CD4-positive, alpha-beta T cell treated with Interleukin-10 for 1 hour (primary cell): ENCODE results near the gene TSPAN5.

ENCODE experiments used
- DNase-seq: peaks from one replicate; pipeline ENCODE4 v3.0.0-alpha.2; 2020

TSPAN5 gene

DNA sequence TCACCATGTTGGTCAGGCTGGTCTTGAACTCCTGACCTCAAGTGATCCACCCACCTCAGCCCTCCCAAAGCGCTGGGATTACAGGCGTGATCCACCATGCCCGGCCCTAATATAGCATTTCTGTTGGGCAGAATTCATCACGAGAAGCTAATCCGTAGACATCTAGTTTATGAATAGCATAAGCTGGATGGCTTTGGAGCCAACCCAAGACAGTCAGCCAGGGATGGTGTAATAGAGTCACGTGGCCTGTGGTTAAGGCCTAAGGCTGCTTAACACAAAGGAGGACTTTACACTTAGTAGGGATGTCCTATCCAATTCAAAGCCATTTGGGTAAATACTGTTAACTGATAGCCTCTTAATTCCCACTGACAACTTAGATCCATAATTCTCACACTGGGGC is 223.6 kb downstream of the TSPAN5 start:
- no peak for DNase-seq

DNA sequence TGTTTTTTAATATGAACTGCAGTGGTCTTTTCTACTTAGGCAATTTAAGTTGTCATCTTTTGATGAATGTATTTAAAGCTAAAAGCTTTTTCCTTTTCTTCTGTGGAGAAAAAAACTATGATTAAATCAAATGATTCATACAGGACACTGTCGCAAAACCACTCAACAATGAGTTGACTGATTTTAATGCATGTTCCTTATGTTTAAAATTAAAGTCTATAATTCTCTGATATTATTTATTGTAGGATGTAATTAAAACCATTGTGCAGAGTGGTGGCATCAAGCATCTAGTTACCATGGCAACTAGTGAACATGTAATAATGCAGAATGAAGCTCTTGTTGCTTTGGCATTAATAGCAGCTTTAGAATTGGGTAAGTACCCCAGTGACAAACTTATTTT is 224.7 kb downstream of the TSPAN5 start:
- DNase-seq: no peak

DNA sequence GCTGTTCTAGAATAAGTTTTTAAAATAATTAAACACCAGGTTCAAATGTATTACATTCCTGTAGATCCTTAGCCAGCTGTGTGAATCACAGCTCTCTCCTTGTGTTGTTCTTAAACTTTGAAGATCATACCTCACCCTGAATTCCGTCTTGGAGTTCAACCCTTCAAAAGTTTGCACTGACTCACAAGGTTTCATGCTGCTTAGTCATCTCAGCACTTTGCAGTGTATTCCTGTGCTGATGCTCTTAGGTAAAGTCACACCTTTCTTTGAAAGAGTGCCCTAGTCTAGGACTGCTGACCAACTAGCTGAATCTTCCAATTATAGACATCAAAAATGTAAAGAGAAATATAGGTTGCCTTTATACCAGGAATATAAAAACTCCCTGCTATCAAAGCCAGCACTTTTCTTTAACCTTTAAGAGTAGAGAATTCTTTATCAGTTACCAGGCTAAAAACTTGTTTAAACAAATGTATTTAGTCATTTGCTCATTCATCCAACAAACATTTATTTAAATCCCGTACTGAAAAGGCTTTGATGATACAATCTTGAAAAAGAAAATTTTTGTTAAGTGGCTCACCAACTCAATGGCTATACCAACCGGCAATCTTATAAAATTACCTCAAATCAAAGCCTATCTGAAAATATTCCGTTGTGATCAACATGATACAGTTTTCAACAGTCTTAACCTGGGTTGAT is 227.6 kb downstream of the TSPAN5 start:
- DNase-seq: no peak

DNA sequence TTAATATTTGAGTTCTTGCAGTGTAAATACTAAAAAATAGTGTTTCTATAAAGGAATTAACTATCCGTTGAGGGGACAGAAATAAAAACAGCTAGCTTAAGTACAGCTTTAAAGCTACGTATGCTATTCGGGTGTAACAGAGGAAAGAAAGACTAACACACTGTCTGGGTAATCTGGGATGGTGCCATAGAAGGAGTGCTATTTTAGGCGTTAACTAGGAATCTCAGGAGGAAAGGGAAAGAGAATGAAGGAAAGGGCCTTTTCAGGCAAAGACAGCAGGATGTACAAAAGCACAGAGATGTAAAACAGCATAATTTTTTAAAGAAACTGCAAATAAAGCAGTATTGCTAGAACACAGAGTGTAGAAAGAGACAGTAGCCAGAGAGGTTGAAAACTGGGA is 235.4 kb downstream of the TSPAN5 start:
- DNase-seq: no peak

DNA sequence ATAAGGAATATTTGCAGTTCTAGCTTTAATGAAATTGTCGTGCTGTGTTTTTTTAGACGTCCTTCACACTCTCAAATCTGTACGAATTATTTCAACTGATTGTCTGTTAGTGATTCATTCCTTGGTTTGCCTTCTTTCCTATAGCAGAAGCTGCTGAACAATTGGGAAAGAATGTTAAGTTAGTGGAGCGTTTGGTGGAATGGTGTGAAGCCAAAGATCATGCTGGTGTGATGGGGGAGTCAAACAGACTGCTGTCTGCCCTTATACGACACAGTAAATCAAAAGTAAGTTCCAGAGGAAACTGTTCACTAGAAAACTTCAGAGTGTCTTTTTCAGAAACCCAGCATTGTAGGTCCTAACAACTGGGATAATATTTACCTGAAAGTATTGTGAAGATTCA is 237.3 kb downstream of the TSPAN5 start:
- no peak for DNase-seq
